ENCODE measurements around the gene RXFP1.

GRCh38 chr4:158670975-158671664, 149.4 kb downstream of the RXFP1 start:
- no peak for TF ChIP-seq CTCF (IDR thresholded peaks at IDR 0.05)
- TF ChIP-seq POLR2A (IDR thresholded peaks at IDR 0.05), result no peak
- no peak for TF ChIP-seq EP300 (IDR thresholded peaks at IDR 0.05)

All from ovary (tissue), 3 donors.